Measurements from ENCODE around the gene RDH5. TPM values are rescaled to one million over a fixed set of nuclear protein-coding genes. Genes with fewer than 3 reads are reported as not detected.

The RDH5 gene
- polyA plus RNA-seq, 12 donors, result 10.4 to 50.8 (median 38.0) TPM; not detected in 1

- no peak for DNase-seq
These were observed 6.8 kb downstream of the RDH5 start for GRCh38 chr12:55726971-55727370.

GRCh38 chr12:55727643-55728185 is 7.5 kb downstream of the RDH5 start:
- no peak for DNase-seq

- DNase-seq, result peak; percentile 83
These were observed 8.2 kb downstream of the RDH5 start for GRCh38 chr12:55728186-55728938.

DNA sequence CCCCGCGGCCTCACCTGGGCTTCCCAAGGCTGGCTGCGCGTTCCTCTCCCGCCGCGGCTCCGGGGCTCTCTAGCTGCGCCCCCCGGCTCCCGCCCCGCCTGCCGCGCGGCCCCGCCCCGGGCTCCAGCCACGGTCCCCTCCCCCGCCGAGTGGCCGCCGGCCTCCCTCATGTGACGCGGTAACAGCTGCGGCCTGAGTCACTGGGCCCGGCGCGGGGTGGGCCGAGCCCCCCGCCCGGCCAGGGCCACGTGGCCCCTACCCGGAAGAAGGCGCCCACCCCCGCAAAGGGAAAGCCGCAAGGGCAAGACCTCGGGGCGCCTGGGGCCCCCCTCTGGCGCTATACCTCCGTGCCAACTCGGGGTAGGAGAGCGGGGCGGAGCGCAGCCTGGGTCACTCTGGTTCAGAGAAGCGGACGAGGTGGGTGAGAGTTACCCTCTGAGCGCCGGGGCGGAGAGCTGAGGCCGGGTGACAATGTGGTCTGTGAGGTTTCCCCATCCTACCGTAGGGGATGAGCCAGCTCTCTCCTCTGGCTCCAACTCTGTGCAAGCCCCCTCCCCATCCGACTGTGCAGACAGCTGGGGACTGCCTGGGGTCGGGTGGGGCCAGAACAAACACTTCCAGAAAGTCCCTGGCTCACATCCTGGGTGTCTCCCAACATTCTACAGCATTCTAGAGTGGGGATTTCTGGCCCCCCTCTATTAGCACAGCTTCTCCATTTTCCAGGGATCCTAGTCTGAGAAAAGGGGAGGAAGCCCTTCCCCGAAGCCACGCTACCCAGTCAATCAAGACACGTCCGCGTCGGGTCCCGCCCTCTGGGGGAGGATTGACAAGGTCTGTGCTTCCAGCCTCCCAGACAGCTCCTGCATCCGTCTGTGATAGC is 9.0 kb downstream of the RDH5 start, which contains the start of gene CD63:
Gene CD63 (minus strand): TSS at position 71 of the 880 bp plus-strand sequence. CDS start 668 bp downstream, outside the sequence.
- DNase-seq, result peak; percentile 95

- no peak for DNase-seq
These were observed 9.9 kb downstream of the RDH5 start for GRCh38 chr12:55729819-55730818.

DNA sequence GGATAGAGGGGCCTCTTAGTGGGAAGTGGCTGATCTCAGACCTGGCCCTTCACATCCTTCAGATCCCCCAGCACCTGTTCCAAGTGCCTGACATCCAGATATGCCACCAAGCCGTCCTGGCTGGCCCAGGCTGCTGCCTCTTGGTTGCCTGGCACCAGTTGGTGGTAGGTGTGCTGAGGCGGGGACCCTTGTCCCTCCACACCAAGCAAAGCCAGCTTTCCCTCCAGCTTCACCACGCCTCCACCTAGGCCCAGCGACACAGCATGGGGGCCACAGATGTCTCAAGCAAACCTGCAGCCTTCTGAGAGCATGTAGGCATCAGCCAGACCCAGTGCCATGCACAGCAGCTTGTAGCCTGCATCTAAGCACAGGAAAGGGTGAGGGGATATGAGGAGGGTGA is 12.1 kb downstream of the RDH5 start:
- DNase-seq, result no peak

GRCh38 chr12:55733021-55733555 is 12.9 kb downstream of the RDH5 start:
- DNase-seq, result no peak

DNA sequence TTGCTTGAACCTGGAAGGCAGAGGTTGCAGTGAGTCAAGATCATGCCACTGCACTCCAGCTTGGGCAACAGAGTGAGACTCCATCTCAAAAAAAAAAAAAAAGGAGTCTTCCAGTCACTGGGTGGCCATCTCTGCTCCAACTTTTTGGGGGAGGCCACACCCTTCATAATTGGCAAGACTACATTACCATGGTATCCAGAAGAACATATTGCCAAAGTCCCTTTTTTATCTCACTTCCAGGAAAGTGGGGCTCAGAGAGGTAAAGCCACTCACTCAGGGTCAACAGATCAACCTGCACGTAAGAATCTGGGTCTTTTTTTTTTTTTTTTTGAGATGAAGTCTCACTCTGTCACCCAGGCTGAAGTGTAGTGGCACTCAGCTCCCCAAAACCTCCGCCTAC is 13.7 kb downstream of the RDH5 start:
- DNase-seq, result no peak

- no peak for DNase-seq
These were observed 14.4 kb downstream of the RDH5 start for GRCh38 chr12:55734595-55734994.

DNA sequence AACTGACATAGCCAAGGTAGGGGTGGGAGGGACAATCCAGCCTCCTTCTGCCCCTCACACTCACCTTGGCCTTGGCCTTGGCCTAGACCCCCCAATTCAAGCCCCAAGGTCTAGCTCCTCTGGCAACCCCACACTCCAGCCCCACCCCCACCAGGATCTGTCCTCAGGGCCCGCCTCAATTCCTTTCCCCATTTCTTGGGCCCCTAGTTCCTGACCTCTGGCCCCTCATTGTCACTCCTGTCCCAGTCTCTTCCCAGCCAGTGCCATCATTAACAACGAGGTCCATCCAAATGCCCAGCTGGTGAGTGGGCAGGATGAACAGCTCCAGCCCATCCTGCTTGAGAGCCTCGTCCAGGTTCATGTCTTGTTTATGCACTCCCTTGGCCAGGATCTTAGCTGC is 15.9 kb downstream of the RDH5 start:
- no peak for DNase-seq

GRCh38 chr12:55736780-55737580 is 16.8 kb downstream of the RDH5 start:
- no peak for DNase-seq

DNA sequence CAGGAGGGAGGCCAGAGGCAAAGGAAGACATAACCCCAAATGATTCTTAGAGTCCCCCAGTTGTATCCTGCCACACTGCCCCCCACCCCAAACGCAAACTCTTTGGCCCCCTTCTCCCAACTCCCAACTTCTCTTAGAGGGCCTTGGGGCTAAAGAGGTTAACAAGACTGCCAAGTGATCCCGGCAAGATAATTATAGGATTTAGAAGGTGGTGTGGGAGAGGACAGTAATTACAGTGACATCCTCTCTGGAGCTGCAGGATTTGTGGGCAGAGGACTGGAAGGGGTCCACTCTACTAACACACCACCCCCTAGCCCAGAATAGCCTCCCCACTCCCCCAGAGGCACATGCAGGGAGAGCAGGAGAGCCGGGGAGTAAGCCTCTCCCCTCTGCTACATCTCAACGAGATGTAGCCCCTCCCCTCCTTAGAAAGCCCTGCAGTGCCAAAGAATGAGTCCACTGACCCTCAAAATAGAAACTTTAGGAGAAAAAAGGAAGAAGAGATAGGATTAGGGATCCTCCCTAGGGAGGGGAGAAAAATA is 17.5 kb downstream of the RDH5 start:
- no peak for DNase-seq

GRCh38 chr12:55738123-55739024 is 18.2 kb downstream of the RDH5 start:
- DNase-seq, result peak; percentile 94

DNA sequence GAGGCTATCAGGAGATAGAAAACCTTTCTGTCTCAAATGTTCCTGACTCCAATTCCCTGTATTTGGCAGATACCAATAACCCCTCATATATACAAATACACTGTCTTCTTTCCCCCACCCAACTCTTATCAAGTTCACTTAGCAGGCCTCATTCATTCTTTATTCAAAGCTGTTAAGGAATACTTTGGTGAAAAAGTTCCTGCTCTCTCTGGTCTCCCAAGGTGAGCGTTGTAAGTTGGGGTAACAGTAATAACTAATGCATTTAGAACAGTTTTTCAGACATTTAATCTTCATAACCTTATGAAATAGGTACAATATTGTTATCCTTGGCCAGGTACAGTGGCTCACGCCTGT is 18.8 kb downstream of the RDH5 start:
- DNase-seq, result no peak

GRCh38 chr12:55741931-55742680 is 21.9 kb downstream of the RDH5 start:
- DNase-seq, result no peak

GRCh38 chr12:55742719-55743405 is 22.7 kb downstream of the RDH5 start, which contains the start of gene GDF11:
GDF11 (plus strand) TSS chr12:55743122; CDS start chr12:55743317, 195 bp downstream.
- peak; percentile 86 for DNase-seq
